IMR-90 (cell line): ENCODE data around the gene CD14. TPM values are rescaled to one million over a fixed set of nuclear protein-coding genes. Genes with fewer than 3 reads are reported as not detected.
A peak's percentile ranks its signal among the peaks of the same experiment; 100 is the strongest.

Experiments
- ATAC-seq: fragments of 200-7000 bp; cut with Tn5 transposase; 2 replicates; pipeline ENCODE4 v1.9.1; 2020; ENCODE audit warnings: low read depth, mild to moderate bottlenecking, moderate library complexity
- BruUV-seq: library from RNA; stranded (reverse); fragments of 400-500 nt; replicated peaks from 2 replicates; lab custom pipeline; 2021; lab: Mats Ljungman, UMichigan
- CTCF ChIA-PET: fragments of 300-600 bp; formaldehyde crosslinking; extraction: SDS; loops from one replicate; lab custom pipeline; 2021; ENCODE audit warnings: antibody characterized with exemption; lab: Yijun Ruan, JAX
- POLR2A ChIA-PET: fragments of 300-600 bp; sonication (Branson Sonifier 250); formaldehyde crosslinking; loops from one replicate; lab custom pipeline; 2022; ENCODE audit warnings: antibody characterized with exemption; ENCODE audit not compliant: unreplicated experiment; lab: Charles Lee
- DNase-seq: peaks from one replicate; pipeline ENCODE4 v3.0.0; 2013
- H2AFZ ChIP-seq: replicated peaks from 2 replicates; pipeline ENCODE3; 2013; ENCODE audit warnings: low read length, mild to moderate bottlenecking; ENCODE audit not compliant: poor library complexity
- H2AK5ac ChIP-seq: 2 replicates; pipeline ENCODE4 v1.6.1; 2013; ENCODE audit warnings: low read depth, low read length, inconsistent platforms
- H2AK9ac ChIP-seq: replicated peaks from 2 replicates; pipeline ENCODE3; 2013; ENCODE audit warnings: mild to moderate bottlenecking, low read depth, low read length, moderate library complexity; ENCODE audit not compliant: poor library complexity
- H2BK120ac ChIP-seq: 2 replicates; pipeline ENCODE4 v1.6.1; 2013; ENCODE audit warnings: low read depth, low read length, inconsistent platforms
- H2BK15ac ChIP-seq: 3 replicates; pipeline ENCODE4 v1.6.1; 2013; ENCODE audit warnings: low read depth, low read length, inconsistent platforms
- H2BK20ac ChIP-seq: 2 replicates; pipeline ENCODE4 v1.6.1; 2013; ENCODE audit warnings: low read depth, mild to moderate bottlenecking, inconsistent platforms, low read length, moderate library complexity
- H2BK5ac ChIP-seq: 2 replicates; pipeline ENCODE4 v1.6.1; 2013; ENCODE audit warnings: mild to moderate bottlenecking, low read depth, low read length, inconsistent platforms; ENCODE audit not compliant: poor library complexity, severe bottlenecking
- H3K14ac ChIP-seq: replicated peaks from 2 replicates; pipeline ENCODE4 v1.6.1; 2013; ENCODE audit warnings: low read depth, low read length, inconsistent platforms
- H3K18ac ChIP-seq: 2 replicates; pipeline ENCODE4 v1.6.1; 2013; ENCODE audit warnings: low read depth, low read length, control low read depth
- H3K23ac ChIP-seq: 2 replicates; pipeline ENCODE4 v1.6.1; 2013; ENCODE audit warnings: low read depth, low read length, inconsistent platforms
- H3K27ac ChIP-seq: 2 replicates; pipeline ENCODE4 v1.5.1; 2013; ENCODE audit warnings: mild to moderate bottlenecking, control low read depth, low read length; ENCODE audit not compliant: insufficient read depth
- H3K27me3 ChIP-seq: 2 replicates; pipeline ENCODE4 v1.6.1; 2013; ENCODE audit warnings: low read length; ENCODE audit not compliant: control insufficient read depth, insufficient read depth
- H3K36me3 ChIP-seq: 2 replicates; pipeline ENCODE4 v1.6.1; 2013; ENCODE audit warnings: low read length, mixed read lengths; ENCODE audit not compliant: control insufficient read depth, insufficient read depth
- H3K4ac ChIP-seq: 2 replicates; pipeline ENCODE4 v1.6.1; 2013; ENCODE audit warnings: low read depth, low read length, inconsistent platforms
- H3K4me1 ChIP-seq: 2 replicates; pipeline ENCODE4 v1.6.1; 2013; ENCODE audit warnings: low read length, mixed read lengths; ENCODE audit not compliant: control insufficient read depth, insufficient read depth
- H3K4me2 ChIP-seq: 2 replicates; pipeline ENCODE4 v1.6.1; 2013; ENCODE audit warnings: low read depth, mild to moderate bottlenecking, control low read depth, low read length, moderate library complexity
- H3K4me3 ChIP-seq: 2 replicates; pipeline ENCODE4 v1.5.1; 2013; ENCODE audit warnings: low read depth, mild to moderate bottlenecking, control low read depth, low read length, moderate library complexity; ENCODE audit not compliant: insufficient read depth
- H3K56ac ChIP-seq: 2 replicates; pipeline ENCODE4 v1.6.1; 2013; ENCODE audit warnings: low read length, inconsistent platforms; ENCODE audit not compliant: insufficient read depth; ENCODE audit errors: extremely low read depth
- H3K79me1 ChIP-seq, 2 experiments: 2 replicates each; pipeline ENCODE4 v1.6.1; 2013; ENCODE audit warnings: low read length in 2 of 2, inconsistent platforms in 1 of 2, low read depth in 1 of 2
- H3K9ac ChIP-seq: 2 replicates; pipeline ENCODE4 v1.6.1; 2013; ENCODE audit warnings: low read depth, low read length, control low read depth
- H3K9me1 ChIP-seq: 2 replicates; pipeline ENCODE4 v1.6.1; 2013; ENCODE audit warnings: low read length, inconsistent platforms; ENCODE audit not compliant: insufficient read depth
- H3K9me3 ChIP-seq: 2 replicates; pipeline ENCODE4 v1.6.1; 2013; ENCODE audit warnings: low read length; ENCODE audit not compliant: control insufficient read depth, insufficient read depth
- H4K20me1 ChIP-seq: 2 replicates; pipeline ENCODE4 v1.6.1; 2013; ENCODE audit warnings: low read length, inconsistent platforms; ENCODE audit not compliant: insufficient read depth
- H4K5ac ChIP-seq: 2 replicates; pipeline ENCODE4 v1.6.1; 2013; ENCODE audit warnings: mild to moderate bottlenecking, low read depth, low read length, control low read depth
- H4K8ac ChIP-seq, 2 experiments: 2 replicates each; pipeline ENCODE4 v1.6.1; 2013; ENCODE audit warnings: low read depth in 2 of 2, low read length in 2 of 2, control low read depth in 1 of 2, inconsistent platforms in 1 of 2
- H4K91ac ChIP-seq: 2 replicates; pipeline ENCODE4 v1.6.1; 2013; ENCODE audit warnings: low read depth, low read length, inconsistent platforms; ENCODE audit not compliant: insufficient read depth
- CHD1 ChIP-seq: IDR thresholded peaks from 2 replicates; pipeline ENCODE4 v1.6.1; 2012; ENCODE audit warnings: low read depth, low read length, improper control_type of control experiment
- MAFK ChIP-seq: IDR thresholded peaks from 2 replicates; pipeline ENCODE4 v1.6.1; 2012; ENCODE audit warnings: low read depth, low read length, improper control_type of control experiment
- WGBS, 2 experiments: methylation state at CpG; one replicate each; pipeline versions ENCODE4 v1.1.5 to v1.1.7; 2013; ENCODE audit warnings: missing lambda C conversion rate in 2 of 2; ENCODE audit not compliant: insufficient read length in 1 of 2; ENCODE audit errors: extremely low coverage in 2 of 2; 5-methylcytosine and 5-hydroxymethylcytosine counted together
- dilution Hi-C: fragments of 300-500 bp; cut with HindIII; formaldehyde crosslinking; loops from one replicate; pipeline ENCODE4 v1.14.3; 2018; ENCODE audit warnings: low sequenced_read_pairs; ENCODE audit not compliant: unreplicated experiment
- in situ Hi-C: fragments of 300-500 bp; cut with MboI; formaldehyde crosslinking; loops from 3 replicates; pipeline ENCODE4 v1.14.3; 2019; ENCODE audit warnings: low sequenced_read_pairs, inconsistent platforms, mixed read lengths
- intact Hi-C: fragments of 100-400 bp; cut with micrococcal nuclease; formaldehyde crosslinking; loops from 2 replicates; pipeline ENCODE4 v1.10.0; 2022
- polyA plus RNA-seq, 3 experiments: library from polyadenylated mRNA; depleted of rRNA; stranded (reverse); fragments of >200 nt; gene quantifications; 2 replicates each; pipeline ENCODE4 v1.2.3, GENCODE V29; 2012; ENCODE audit warnings: low replicate concordance in 1 of 3
- total RNA-seq: library from RNA; depleted of rRNA; stranded (reverse); fragments of >200 nt; gene quantifications from 2 replicates; pipeline ENCODE4 v1.2.3, GENCODE V29; 2012

CD14 gene
- total and polyA plus RNA-seq, 2 of the 4 experiments (the other 2 are of a cell fraction) = 0.17 to 0.18 TPM

- Histone ChIP-seq H4K91ac (no peak overlapping the region), H3K9ac (no peak overlapping the region), H3K4me2 (peak overlapping the region; percentile 71), H3K36me3 (no peaks in the 10 kb centered on the region), H3K27me3 (peaks cover 16% of the 10 kb centered on the region), H4K5ac (no peak overlapping the region), H3K4me3 (peak overlapping the region; percentile 30), H3K56ac (no peak overlapping the region), H3K4ac (no peak overlapping the region), H2BK120ac (no peak overlapping the region), H2AK9ac (peak overlapping the region; percentile 58), H3K79me1 (no peaks in the 10 kb centered on the region), H2AK5ac (no peak overlapping the region), H3K9me1 (no peaks in the 10 kb centered on the region), H3K4me1 (peaks cover 5% of the 10 kb centered on the region; the same call in 1 of the 2 replicates), H3K18ac (no peak overlapping the region), H3K14ac (no peak overlapping the region; the same call in 1 of the 2 replicates), H3K27ac (no peak overlapping the region), H2BK5ac (no peak overlapping the region), H4K20me1 (no peaks in the 10 kb centered on the region), H2BK20ac (no peak overlapping the region), H2BK15ac (no peak overlapping the region), H4K8ac (no peak overlapping the region), H3K23ac (peak overlapping the region; percentile 60), H3K9me3 (no peaks in the 10 kb centered on the region; the same call in 1 of the 2 replicates), H2AFZ (peak overlapping the region; percentile 95)
- in situ Hi-C loops (no loop called here), dilution Hi-C loops (no loop called here), intact Hi-C loops (loop anchor here (10.0 kb wide), 1 partner anchor 388 kb away; no protein-coding TSS in a partner anchor)
- POLR2A ChIA-PET = no interaction called here
- WGBS, 2 experiments = 4% methylated on average over 34 of the region's 51 CpGs; no CpG with 5 or more reads in 1 of the 2 experiments
- TF ChIP-seq CHD1 (no peak), MAFK (peak; percentile 46)
- CTCF ChIA-PET = interaction anchor here (1.0 kb wide), 2 partner anchors 85 to 259 kb away, joined by 3 to 4 read pairs; partner anchors contain the start of gene EIF4EBP3
- DNase-seq (peak; percentile 54), ATAC-seq (peak; percentile 74)
- BruUV-seq = no TSS peak
These were observed 482 bp downstream of the CD14 start for GRCh38 chr5:140632366-140633020.
